ENCODE measurements around the gene SERGEF. TPM values are rescaled to one million over a fixed set of nuclear protein-coding genes. Genes with fewer than 3 reads are reported as not detected.

SERGEF gene
- polyA plus RNA-seq, 2 of the 4 experiments (the other 2 are of a cell fraction) = 20.7 to 24.1 TPM

GRCh38 chr11:17988465-17988864, 24.4 kb downstream of the SERGEF start:
- Histone ChIP-seq H3K4me1 (peaks cover 15% of the 10 kb centered on the region; the same call in 2 of the 3 replicates), H3K27ac (no peak overlapping the region), H3K4me2 (no peak overlapping the region), H3K4me3 (no peak overlapping the region), H3K9me3 (no peaks in the 10 kb centered on the region)
- FAIRE-seq (no peak), DNase-seq (ENCODE audit: low read depth in 1 of 2, low spot score in 1 of 2) (no peak), ATAC-seq (no peak)
- ChIA-PET POLR2A (no interaction called here), CTCF (interaction anchor here (0.8 to 24.3 kb wide), 6 partner anchors 8 to 256 kb away, joined by 3 to 403 read pairs (median 4); partner anchors contain the start of genes KCNC1 and SAAL1)
- TF ChIP-seq POLR2AphosphoS2 (conservative IDR thresholded peaks at IDR 0.05; ENCODE audit: low read length) (no peak), ZC3H11A (IDR thresholded peaks at IDR 0.05) (no peak), FOSB (CRISPR knock-in tag; IDR thresholded peaks at IDR 0.05) (no peak), CTCF (IDR thresholded peaks at IDR 0.05) (no peak), FOXS1 (CRISPR knock-in tag; IDR thresholded peaks at IDR 0.05) (no peak), TP53 (CRISPR knock-in tag; IDR thresholded peaks at IDR 0.05) (no peak), GATA3 (IDR thresholded peaks at IDR 0.05; ENCODE audit: borderline replicate concordance) (no peak), EP300 (IDR thresholded peaks at IDR 0.05) (no peak), RCOR1 (IDR thresholded peaks at IDR 0.05; ENCODE audit: low read depth, low read length) (no peak), MAZ (IDR thresholded peaks at IDR 0.05; ENCODE audit: borderline replicate concordance, low read depth, low read length) (no peak), SREBF2 (IDR thresholded peaks at IDR 0.05) (no peak), ELK1 (IDR thresholded peaks at IDR 0.05; ENCODE audit: low read depth, low read length) (no peak), ATOH8 (CRISPR knock-in tag; IDR thresholded peaks at IDR 0.05; ENCODE audit: low read depth) (no peak), TFCP2L1 (CRISPR knock-in tag; IDR thresholded peaks at IDR 0.05) (no peak), HDAC2 (IDR thresholded peaks at IDR 0.05) (no peak)
- WGBS (ENCODE audit: missing lambda C conversion rate) = 88% methylated on average over 1 of the region's 1 CpG

- peaks cover 15% of the 10 kb centered on the region; the same call in 2 of the 3 replicates for H3K4me1 ChIP-seq
- no peak for DNase-seq (ENCODE audit: low read depth in 1 of 2, low spot score in 1 of 2)
- TF ChIP-seq SMC3 (IDR thresholded peaks at IDR 0.05) (no peak), NR3C1 (IDR thresholded peaks at IDR 0.05) (no peak), RCOR1 (IDR thresholded peaks at IDR 0.05; ENCODE audit: low read depth, low read length) (no peak), ELK1 (IDR thresholded peaks at IDR 0.05; ENCODE audit: low read depth, low read length) (no peak), TFCP2L1 (CRISPR knock-in tag; IDR thresholded peaks at IDR 0.05) (no peak), HEYL (CRISPR knock-in tag; IDR thresholded peaks at IDR 0.05) (no peak), CHD2 (IDR thresholded peaks at IDR 0.05; ENCODE audit: low read length, partially characterized antibody) (no peak), SREBF2 (IDR thresholded peaks at IDR 0.05) (no peak), HMGXB4 (CRISPR knock-in tag; IDR thresholded peaks at IDR 0.05; ENCODE audit: borderline replicate concordance) (no peak)
- 40% methylated on average over 1 of the region's 1 CpG for WGBS (ENCODE audit: missing lambda C conversion rate)
- H3K27ac ChIP-seq = no peak overlapping the region
- no peaks in the 10 kb centered on the region for H3K9me3 ChIP-seq
- H3K4me2 ChIP-seq = no peak overlapping the region
- no peak for FAIRE-seq
- ChIA-PET CTCF (interaction anchor here (0.8 to 24.3 kb wide), 7 partner anchors 11 to 256 kb away, joined by 3 to 403 read pairs (median 4); partner anchors contain the start of genes KCNC1 and SAAL1), POLR2A (no interaction called here)
- no peak overlapping the region for H3K4me3 ChIP-seq
- no peak for ATAC-seq
Measured at GRCh38 chr11:17987826-17988225, 25.0 kb downstream of the SERGEF start.

Data from A549 (cell line).